GM19025 (cell line): Measurements from ENCODE around the gene INSL3.
"Not testable (repeated sequence)": the region's sequence is repeated elsewhere in the genome, so short reads cannot be mapped to it uniquely, and the experiment has no call there.

ENCODE experiments used
- ATAC-seq: cut with Tn5 transposase; IDR thresholded peaks from one replicate; pipeline ENCODE4 v1.9.1; 2021; ENCODE audit warnings: mild to moderate bottlenecking, low read depth, moderate library complexity; ENCODE audit not compliant: unreplicated experiment

The INSL3 gene

DNA sequence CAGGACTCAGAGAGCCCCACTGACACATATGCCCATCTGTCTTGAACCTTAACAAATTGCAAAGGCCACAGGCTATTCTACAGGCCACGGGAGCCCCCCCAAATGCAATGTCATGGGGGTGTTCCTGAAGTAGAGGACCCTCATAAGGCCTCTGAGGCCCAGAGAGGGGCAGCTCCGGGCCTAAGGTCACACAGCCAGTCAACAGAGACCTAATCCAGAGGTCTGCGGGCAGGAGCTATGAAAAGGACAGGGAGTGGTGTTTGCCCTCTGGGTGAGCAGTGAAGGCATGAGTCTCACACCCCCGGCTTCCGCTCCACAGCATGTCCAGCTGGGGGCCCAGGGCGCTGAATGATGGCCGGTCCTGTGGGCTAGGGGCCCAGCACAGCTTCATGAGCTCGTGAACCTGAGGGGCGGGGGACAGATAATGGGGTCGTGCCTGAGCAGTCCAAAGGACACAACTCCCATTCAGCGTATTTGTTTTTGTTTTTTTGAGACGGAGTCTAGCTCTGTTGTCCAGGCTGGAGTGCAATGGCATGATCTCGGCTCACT, 5.3 kb upstream of the INSL3 start:
- no peak for ATAC-seq

DNA sequence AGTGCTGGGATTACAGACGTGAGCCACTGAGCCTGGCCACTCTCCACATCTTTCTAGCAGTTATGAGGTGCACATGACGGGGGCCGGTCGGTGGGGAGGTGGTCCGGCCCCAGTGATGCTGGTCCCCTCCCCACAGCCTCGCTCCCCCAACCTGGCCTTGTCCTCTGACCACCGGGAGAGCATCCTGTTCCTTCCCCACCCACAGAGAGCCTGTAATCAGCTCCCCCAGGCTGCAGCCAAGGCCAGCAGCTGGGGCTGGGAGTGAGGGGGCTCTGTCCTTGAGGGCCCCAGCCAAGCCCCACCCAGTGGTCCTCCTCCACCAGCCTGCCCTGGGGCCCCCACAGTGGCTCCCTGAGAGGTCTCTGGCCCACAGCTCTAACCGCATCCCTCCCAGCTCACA, 3.0 kb upstream of the INSL3 start:
- no peak for ATAC-seq

DNA sequence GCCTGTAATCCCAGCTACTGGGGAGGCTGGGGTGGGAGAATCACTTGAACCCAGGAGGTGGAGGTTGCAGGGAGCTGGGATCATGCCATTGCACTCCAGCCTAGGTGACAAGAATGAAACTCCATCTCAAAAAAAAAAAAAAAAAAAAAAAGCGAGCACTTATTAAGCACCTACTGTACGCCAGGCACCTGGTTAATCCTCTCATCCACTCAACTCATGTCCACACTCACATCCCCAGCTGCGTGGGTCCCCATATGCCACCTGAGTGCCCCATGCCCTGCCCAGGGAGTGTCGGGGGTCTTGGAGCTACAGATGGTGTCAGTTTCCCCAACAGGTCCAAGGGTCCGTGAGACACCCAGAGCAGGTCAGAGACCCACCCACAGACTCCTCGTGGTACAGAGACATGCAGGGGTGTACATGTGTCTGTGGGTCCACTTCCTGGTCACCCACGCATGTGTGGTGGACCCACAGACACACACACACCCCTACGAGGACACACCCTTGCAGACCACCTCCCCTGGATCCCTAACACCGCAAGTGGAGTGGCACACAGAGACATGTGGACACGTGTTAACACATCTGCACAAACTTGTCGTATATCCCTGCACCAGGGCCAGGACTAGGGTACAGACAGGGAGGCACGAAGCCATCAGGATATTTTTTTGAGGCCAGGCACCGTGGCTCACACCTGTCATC, 3.5 kb downstream of the INSL3 start:
- no peak for ATAC-seq

DNA sequence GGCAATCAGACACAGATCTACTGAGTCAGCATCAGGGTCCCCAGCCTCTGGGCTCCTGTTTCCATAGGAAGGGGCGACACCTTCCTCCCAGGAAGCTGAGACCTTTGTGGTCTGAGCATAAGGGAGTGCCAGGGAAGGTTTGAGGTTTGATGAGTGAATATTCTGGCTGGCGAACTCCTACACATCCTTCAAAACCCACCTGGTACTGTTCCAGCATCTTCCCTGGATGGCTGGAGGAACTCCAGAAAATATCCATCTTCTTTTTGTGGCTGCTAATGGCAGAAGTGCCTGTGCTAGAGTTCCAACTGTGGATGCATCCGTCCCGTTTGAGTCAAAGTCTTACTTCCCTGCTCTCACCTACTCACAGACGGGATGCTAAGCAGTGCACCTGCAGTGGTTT, 9.2 kb downstream of the INSL3 start:
- no peak for ATAC-seq

DNA sequence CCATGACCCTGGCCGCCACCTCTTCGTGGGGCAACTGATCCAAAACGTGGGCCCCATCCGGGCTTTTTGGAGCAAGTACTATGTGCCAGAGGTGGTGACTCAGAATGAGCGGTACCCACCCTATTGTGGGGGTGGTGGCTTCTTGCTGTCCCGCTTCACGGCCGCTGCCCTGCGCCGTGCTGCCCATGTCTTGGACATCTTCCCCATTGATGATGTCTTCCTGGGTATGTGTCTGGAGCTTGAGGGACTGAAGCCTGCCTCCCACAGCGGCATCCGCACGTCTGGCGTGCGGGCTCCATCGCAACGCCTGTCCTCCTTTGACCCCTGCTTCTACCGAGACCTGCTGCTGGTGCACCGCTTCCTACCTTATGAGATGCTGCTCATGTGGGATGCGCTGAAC, 9.6 kb downstream of the INSL3 start:
- ATAC-seq = no peak

DNA sequence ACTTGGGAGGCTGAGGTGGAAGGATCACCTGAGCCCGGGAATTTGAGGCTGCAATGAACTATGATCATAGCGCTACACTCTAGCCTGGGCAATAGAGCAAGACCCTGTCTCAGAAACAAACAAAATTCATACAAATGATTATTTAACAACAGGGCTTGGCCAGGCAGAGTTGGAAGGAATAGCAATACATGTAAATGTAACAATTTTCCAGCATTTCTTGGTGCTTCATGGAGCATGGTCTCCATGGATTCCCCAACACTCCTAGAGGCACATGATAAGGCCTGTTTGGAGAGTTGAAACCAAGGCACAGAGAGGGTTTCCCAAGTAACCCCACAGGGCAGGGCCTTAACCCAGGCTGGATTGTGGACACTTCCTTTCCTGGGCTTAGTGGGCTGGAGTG, 10.2 kb downstream of the INSL3 start:
- no peak for ATAC-seq

DNA sequence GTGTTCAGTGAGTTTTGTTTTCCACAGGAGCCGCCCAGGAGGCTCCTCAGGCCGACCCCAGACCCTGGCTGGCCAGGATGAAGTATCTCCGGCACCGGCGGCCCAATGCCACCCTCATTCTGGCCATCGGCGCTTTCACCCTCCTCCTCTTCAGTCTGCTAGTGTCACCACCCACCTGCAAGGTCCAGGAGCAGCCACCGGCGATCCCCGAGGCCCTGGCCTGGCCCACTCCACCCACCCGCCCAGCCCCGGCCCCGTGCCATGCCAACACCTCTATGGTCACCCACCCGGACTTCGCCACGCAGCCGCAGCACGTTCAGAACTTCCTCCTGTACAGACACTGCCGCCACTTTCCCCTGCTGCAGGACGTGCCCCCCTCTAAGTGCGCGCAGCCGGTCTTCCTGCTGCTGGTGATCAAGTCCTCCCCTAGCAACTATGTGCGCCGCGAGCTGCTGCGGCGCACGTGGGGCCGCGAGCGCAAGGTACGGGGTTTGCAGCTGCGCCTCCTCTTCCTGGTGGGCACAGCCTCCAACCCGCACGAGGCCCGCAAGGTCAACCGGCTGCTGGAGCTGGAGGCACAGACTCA, 13.5 kb downstream of the INSL3 start:
- no peak for ATAC-seq

DNA sequence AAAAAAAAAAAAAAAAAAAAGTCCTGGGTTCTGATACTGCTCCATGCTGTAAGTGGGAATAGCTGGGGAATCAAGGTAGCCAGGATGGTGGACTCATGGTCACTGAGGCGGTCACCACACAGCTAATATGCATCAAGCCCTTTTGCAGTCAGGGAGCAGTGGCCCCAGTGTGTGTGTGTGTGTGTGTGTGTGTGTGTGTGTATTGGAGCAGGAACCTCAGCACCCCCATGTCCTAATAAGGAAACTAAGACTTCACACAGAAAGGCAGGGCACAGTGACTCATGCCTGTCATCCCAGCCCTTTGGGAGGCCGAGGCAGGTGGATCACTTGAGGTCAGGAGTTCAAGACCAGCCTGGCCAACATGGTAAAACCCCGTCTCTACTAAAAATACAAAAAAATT, 14.4 kb downstream of the INSL3 start:
- no peak for ATAC-seq

DNA sequence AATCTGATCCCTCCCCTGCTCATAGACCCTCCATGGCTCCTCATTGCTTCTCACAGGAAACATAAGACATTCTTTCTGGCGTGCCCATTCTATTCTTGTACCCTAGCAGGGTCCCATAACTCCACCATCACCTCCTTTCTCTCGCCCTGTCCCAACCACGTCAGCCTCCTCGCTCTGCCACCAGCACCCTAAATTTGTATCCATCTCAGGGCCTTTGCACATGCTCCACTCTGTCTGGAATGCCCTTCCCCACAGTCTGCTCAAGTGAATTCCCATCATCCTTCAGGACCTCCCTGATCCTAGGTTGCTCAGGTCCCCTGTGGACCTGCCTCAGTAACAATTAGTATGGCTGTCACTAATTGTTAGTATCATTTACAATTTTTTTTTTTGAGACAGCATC, 15.9 kb downstream of the INSL3 start:
- no peak for ATAC-seq

DNA sequence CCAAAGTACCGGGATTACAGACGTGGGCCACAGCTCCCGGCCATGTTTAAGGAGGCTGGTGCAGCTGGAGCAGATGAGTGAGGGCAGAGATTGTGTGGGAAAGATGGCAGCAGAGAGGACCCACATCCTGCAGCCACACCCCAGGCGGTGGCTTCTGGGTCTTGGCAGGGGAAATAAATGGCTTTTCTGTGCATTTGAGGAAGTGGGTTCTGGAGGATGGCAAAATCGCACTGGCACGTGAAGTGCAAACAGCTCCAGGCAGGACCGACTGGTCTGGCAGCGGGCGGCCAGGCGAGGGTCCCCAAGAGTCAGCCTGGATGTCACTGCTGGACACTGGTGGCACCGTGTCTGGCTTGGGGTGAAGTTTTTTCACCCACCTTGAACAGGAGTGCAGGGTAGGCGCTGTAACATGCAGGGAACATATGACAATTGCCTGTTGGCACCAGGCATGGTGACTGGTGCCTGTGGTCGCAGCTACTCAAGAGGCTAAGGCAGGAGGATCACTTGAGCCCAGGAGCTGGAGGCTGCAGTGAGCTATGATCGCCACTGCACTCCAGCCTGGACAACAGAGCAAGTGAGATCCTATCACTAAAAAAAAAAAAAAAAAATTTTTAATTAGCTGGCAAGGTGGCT, 17.9 kb downstream of the INSL3 start:
- ATAC-seq = no peak

DNA sequence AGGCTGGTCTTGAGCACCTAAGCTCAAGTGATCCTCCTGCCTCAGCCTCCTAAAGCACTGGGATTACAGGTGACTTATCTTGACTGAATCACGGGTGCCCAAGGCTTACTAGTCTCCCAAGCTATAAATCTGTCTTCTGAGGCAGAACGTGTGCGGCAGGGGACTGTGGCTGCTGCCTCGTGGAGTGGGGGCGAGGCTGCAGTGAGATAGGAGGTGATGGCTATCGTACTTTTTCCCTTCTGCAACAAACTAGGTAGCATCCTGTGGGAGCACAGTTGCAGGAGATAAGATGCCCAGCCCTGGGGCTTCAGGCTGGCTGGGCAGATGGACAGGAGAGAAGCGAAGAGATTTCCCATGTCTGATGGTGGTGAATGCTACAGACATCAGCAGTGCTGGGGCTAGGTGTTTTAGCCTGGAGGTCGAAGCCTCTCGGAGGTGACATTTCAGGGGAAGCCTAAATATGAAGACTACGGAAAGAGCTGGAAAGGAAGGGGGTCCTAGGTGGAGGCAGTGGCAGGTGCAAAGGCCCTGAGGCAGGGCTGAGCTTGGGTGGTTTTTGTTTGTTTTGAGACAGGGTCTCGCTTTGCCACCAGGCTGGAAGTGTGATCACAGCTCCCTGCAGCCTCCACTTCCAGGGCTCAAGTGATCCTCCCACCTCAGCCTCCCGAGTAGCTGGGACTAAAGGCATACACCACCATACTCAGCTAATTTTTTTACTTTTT, 19.0 kb downstream of the INSL3 start:
- no peak for ATAC-seq

DNA sequence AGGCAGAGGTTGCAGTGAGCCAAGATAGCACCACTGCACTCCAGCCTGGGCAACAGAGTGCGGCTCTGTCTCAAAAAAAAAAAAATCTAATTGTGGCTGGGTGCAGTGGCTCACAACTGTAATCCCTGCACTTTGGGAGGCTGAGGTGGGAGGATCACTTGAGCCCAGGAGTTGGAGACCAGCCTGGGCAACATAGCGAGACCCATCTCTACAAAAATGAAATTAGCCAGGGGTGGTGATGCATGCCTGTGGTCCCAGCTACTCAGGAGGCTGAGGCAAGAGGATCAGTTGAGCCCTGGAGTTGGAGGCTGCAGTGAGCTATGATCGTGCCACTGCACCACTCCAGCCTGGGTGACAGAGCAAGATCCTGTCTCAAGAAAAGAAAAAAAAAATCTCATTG, 22.7 kb downstream of the INSL3 start:
- not testable (repeated sequence) for ATAC-seq

DNA sequence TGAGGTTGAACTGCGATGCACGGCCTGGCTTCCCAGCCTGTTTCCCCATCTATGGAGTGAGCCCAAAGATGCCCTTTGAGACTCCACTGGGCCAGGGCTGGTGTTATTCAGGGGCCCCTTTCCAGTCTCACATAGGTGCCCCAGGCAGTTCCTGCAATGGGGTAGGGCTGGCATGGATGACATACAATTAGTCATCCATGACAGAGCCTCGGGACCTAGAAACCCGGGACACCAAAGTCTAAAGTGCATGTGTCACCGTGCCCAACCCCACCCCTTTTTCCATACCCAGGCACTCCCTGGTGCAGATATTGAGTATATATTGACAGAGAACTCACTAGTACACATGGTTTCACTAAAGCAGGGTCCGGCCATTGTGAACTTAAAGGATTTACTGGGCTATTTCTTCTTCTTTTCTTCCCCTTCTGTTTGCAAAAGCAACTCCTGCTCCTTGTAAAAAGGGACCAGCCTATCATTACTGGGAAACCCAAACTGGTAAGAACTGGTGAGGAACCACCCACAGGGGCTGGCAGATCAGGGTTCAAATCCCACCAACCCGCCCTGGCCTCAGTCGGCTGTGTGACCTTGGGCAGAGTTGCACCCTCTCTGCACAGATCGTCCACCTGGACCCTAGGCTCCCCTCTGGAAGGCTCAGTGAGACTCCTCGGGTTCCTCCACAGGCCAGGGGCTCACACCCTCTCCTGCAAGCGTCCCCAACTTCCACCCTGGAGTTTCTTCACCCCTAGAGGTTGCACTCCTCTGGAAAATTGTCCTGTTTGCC, 23.7 kb downstream of the INSL3 start:
- no peak for ATAC-seq

DNA sequence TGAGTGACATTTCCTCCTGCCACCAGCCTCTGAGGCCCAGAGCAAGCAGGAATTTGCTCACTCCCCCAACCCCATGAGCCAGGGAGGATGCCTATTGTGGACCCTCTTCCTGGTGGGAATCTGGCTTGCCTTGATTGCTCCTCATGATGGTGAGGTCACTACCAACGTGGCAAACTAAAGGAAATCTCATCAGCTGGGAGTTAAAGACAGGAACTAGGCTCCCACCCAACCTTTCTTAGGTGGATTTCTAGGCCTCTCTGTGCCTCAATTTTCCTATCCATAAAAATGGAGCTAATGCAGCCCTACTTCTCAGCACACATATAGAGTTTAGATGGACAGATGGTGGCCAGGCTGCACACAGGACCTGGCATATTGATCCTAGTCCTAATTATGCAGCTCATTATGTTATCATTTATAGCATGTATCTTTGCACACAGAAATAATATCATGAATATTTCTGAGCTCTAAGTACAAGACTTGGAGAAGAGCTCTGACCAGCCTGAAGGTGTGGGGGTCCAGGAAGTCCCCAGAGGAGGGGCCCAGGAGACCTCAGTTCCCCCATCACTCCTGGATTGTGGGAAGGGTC, 24.4 kb downstream of the INSL3 start:
- ATAC-seq = no peak

DNA sequence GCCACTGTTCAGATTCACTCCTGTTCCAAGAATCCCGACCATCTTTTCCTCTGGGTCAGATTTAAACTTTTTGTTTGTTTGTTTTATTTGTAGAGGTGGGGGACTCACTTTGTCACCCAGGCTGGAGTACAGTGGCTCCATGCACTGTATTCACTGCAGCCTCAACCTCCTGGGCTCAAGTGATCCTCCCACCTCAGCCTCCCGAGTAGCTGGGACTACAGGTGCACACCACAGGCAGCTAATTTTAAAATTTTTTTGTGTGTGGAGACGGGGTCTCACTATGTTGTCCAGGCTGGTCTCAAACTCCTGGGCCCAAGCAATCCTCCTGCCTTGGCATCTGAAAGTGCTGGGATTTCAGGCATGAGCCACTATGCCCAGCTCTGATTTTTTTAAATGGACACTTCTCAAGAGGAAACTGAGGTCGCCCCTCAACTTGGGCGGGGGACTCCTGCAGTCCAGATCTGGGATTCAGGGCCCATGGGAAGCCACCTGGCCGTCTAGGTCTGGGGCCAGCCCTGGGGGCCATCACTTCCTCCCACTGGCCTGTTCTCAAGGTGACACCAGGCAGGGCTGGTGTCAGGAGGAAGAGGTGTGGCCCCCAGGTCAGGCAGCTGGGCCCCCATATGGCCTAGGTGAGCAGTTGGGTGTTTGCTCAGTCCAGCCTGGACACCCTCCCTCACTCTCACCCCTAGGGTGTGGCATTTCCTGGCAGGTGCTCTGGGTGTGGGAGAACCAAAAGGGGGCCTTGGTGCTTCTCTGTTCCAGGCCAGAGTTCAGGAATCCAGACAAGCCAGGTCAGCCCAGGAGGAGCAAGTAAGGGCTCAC, 25.1 kb downstream of the INSL3 start:
- ATAC-seq = no peak

DNA sequence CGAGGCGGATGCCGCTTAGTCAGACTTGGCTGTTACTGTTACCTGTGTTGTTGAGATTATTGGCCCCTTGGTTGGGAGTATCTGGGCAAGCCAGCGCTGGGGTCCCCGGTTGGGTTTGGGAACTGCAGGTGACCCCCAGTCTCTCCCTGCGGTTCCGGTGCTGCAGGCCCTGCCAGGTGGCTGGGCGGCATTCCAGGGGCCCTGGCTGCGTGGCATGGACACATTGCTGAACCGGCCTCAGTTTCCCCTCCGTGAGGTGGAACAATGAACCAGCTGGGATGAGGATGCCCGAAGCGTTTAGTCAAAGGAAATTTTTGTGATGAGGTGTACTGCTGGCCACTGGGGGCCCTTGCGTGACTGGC, 25.8 kb downstream of the INSL3 start:
- ATAC-seq = no peak

DNA sequence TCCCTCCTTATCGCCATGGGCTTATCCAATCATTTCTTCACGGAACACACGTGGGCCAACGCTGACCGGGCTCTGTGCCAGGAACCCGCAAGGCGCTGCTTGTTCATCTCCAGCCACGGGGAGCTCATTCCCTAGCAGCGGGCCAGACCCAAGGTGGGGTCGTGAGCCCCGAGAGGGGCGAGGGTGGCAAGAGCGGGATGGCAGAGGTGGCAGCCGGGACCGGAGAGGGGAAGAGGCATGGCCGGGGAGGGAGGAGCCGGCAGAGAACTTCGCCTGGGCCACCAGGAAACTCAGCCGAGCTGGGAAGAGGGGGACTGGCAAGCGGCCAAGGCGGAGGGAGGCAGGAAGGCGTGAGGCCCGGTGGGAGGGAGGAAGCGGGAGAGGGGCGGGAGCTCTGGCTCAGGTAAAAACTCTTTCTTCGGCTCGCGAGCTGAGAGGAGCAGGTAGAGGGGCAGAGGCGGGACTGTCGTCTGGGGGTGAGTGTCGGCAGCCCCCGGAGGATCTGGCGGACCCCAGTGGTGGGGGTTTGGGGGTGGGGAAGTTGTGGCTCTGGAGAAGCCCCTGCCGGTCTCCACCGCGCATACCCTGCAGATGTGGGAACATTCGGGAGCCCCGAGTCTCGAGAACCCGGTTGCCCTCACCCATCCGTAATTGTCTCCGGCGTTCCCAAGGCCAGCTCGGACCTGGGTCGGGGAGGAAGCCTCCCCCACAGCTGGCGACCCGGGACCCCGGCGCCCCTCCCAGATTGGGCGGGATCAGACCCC, 26.4 kb downstream of the INSL3 start, which contains the start of gene B3GNT3:
TSS of gene B3GNT3 (plus strand) at position 408 of the 764 bp plus-strand sequence. CDS start 12,670 bp downstream, outside the sequence.
- ATAC-seq = no peak

DNA sequence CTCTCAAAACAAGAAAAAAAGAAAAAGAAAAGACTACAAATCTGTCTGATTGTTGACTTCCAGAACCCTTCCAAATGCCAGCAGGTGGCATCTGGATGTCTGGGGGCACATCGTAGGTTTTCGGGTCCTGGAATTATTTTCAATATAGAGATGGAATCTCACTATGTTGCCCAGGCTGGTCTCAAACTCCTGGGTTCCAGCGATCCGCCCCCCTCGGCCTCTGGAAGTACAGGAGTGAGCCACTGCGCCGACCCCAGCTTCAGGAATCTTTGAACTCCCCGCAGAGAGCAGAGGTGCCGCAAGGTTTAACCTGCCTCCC, 26.9 kb downstream of the INSL3 start:
- ATAC-seq = no peak
